HepG2 (cell line): ENCODE results near the gene MYOC. TPM values are rescaled to one million over a fixed set of nuclear protein-coding genes. Genes with fewer than 3 reads are reported as not detected.

ENCODE experiments used
- ATAC-seq: fragments of 200-7000 bp; cut with Tn5 transposase; 3 replicates; pipeline ENCODE4 v1.9.1; 2020; ENCODE audit warnings: mild to moderate bottlenecking, moderate library complexity
- BruUV-seq: library from RNA; stranded (reverse); fragments of 400-500 nt; replicated peaks from 2 replicates; lab custom pipeline; 2021; lab: Mats Ljungman, UMichigan
- CTCF ChIA-PET: fragments of 300-600 bp; formaldehyde crosslinking; extraction: SDS; loops from one replicate; lab custom pipeline; 2021; ENCODE audit warnings: low total read pairs, inconsistent platforms, low intra/inter-chr PET ratio; lab: Yijun Ruan, JAX
- POLR2A ChIA-PET: fragments of 350-600 bp; sonication (Branson Sonifier 250); formaldehyde crosslinking; loops from one replicate; lab custom pipeline; 2020; ENCODE audit warnings: antibody characterized with exemption, inconsistent platforms; lab: Yijun Ruan, JAX
- DNase-seq: peaks from one replicate; pipeline ENCODE4 v3.0.0-alpha.2; 2015; ENCODE audit warnings: low spot score
- FAIRE-seq: peaks from 3 replicates; lab custom pipeline; 2011; peaks lifted over from hg19 to GRCh38; lab: Jason Lieb, UNC
- H2AFZ ChIP-seq: one replicate; pipeline ENCODE4 v1.6.1; 2011; ENCODE audit warnings: low read length, inconsistent platforms
- H3K27ac ChIP-seq: fragments of 300-600 bp; 3 replicates; pipeline ENCODE4 v1.8.0; 2011; ENCODE audit warnings: mixed run types, mild to moderate bottlenecking, mixed read lengths, low read length, inconsistent platforms; ENCODE audit not compliant: insufficient read depth; ENCODE audit errors: extremely low read length
- H3K27me3 ChIP-seq, 2 experiments: fragments of 200-600 bp in 1 of 2; 2 replicates in 1 of 2; 3 replicates in 1 of 2; pipeline versions ENCODE4 v1.6.0 to v1.8.0; 2011; ENCODE audit warnings: low read length in 2 of 2, mild to moderate bottlenecking in 2 of 2, moderate library complexity in 2 of 2, inconsistent platforms in 1 of 2; ENCODE audit not compliant: insufficient read depth in 2 of 2, control insufficient read depth in 1 of 2
- H3K36me3 ChIP-seq, 2 experiments: fragments of 200-600 bp in 1 of 2; replicated peaks in 1 of 2; 2 replicates in 1 of 2; 3 replicates in 1 of 2; pipeline versions ENCODE4 v1.5.1 to v1.8.0; 2011; ENCODE audit warnings: low read length in 2 of 2, inconsistent platforms in 1 of 2; ENCODE audit not compliant: insufficient read depth in 2 of 2, control insufficient read depth in 1 of 2
- H3K4me1 ChIP-seq: 2 replicates; pipeline ENCODE4 v1.5.1; 2012; ENCODE audit warnings: low read length, inconsistent platforms; ENCODE audit not compliant: insufficient read depth
- H3K4me2 ChIP-seq: 2 replicates; pipeline ENCODE4 v1.6.0; 2011; ENCODE audit warnings: low read depth, low read length, inconsistent platforms
- H3K4me3 ChIP-seq, 3 experiments: fragments of 200-600 bp in 1 of 3; sonication (generic), shearing (Covaris generic) in 1 of 3; replicated peaks in 1 of 3; 2 replicates each; pipeline ENCODE4 v1.5.1; 2011 to 2016; ENCODE audit warnings: low read length in 3 of 3, inconsistent platforms in 2 of 3, low read depth in 2 of 3, mild to moderate bottlenecking in 2 of 3, control low read depth in 1 of 3, mixed read lengths in 1 of 3; ENCODE audit not compliant: insufficient read depth in 1 of 3
- H3K79me2 ChIP-seq: one replicate; pipeline ENCODE4 v1.6.1; 2011; ENCODE audit warnings: low read length, inconsistent platforms; ENCODE audit not compliant: insufficient read depth
- H3K9ac ChIP-seq: 2 replicates; pipeline ENCODE4 v1.6.0; 2011; ENCODE audit warnings: mild to moderate bottlenecking, low read depth, low read length, inconsistent platforms; ENCODE audit not compliant: insufficient read depth
- H3K9me3 ChIP-seq: 2 replicates; pipeline ENCODE4 v1.5.1; 2012; ENCODE audit warnings: mild to moderate bottlenecking, low read length
- H4K20me1 ChIP-seq: 2 replicates; pipeline ENCODE4 v1.6.0; 2011; ENCODE audit warnings: inconsistent platforms, mild to moderate bottlenecking, low read length, moderate library complexity; ENCODE audit not compliant: insufficient read depth
- ARNT2 ChIP-seq: sonication (generic); formaldehyde crosslinking; IDR thresholded peaks from 2 replicates; pipeline ENCODE4 v1.8.0; 2022; ENCODE audit warnings: mild to moderate bottlenecking, low read depth, missing genetic modification reagents, moderate library complexity
- KMT2A ChIP-seq: sonication (generic); formaldehyde crosslinking; IDR thresholded peaks from 2 replicates; pipeline ENCODE4 v1.4.0; 2020; ENCODE audit warnings: missing genetic modification reagents
- MAFF ChIP-seq: IDR thresholded peaks from 2 replicates; pipeline ENCODE4 v1.6.1; 2011; ENCODE audit warnings: low read depth, low read length, improper control_type of control experiment
- MAFK ChIP-seq, 2 experiments: IDR thresholded peaks in 1 of 2; conservative IDR thresholded peaks in 1 of 2; 2 replicates each; pipeline ENCODE4 v1.6.1; 2011; ENCODE audit warnings: improper control_type of control experiment in 2 of 2, low read length in 2 of 2
- TBX3 ChIP-seq: fragments of 450-650 bp; IDR thresholded peaks from 2 replicates; pipeline ENCODE4 v1.6.1; 2017; ENCODE audit warnings: antibody characterized with exemption, mild to moderate bottlenecking, inconsistent platforms, borderline replicate concordance
- ZNF225 ChIP-seq: sonication (generic); formaldehyde crosslinking; IDR thresholded peaks from 2 replicates; pipeline ENCODE4 v1.4.0; 2020; ENCODE audit warnings: mild to moderate bottlenecking, missing genetic modification reagents
- ZNF530 ChIP-seq: sonication (generic); formaldehyde crosslinking; IDR thresholded peaks from 2 replicates; pipeline ENCODE4 v1.5.0; 2020; ENCODE audit warnings: low read depth, mild to moderate bottlenecking, missing genetic modification reagents
- ZNF660 ChIP-seq: sonication (generic); formaldehyde crosslinking; IDR thresholded peaks from 2 replicates; pipeline ENCODE4 v1.5.1; 2020; ENCODE audit warnings: mild to moderate bottlenecking, low read depth, missing genetic modification reagents, borderline replicate concordance
- WGBS: methylation state at CpG from one replicate; pipeline ENCODE4 v1.1.6; 2017; ENCODE audit warnings: low lambda C conversion rate; 5-methylcytosine and 5-hydroxymethylcytosine counted together
- in situ Hi-C: cut with HindIII; loops from 2 replicates; pipeline ENCODE4 v1.10.0; 2017; ENCODE audit warnings: low pct_unique_long_range_greater_than_20kb; ENCODE audit not compliant: extremely low pct_ligation_motif_present
- intact Hi-C: fragments of 100-400 bp; cut with micrococcal nuclease; formaldehyde crosslinking; loops from one replicate; pipeline ENCODE4 v1.10.0; 2022; ENCODE audit not compliant: unreplicated experiment
- polyA plus RNA-seq, 8 experiments: library from polyadenylated mRNA; depleted of rRNA in 3 of 8; stranded (reverse) in 7 of 8; unstranded in 1 of 8; fragments of >200 nt; fragmentation: Illumina TruSeq in 4 of 8; extraction: Trizol in 4 of 8; gene quantifications; 2 replicates each; pipeline versions ENCODE4 v1.2.1 to v1.2.3, GENCODE V29; 2011 to 2016; ENCODE audit warnings: low read depth in 4 of 8, missing spikeins in 1 of 8, mixed read lengths in 1 of 8; ENCODE audit not compliant: insufficient read depth in 1 of 8
- total RNA-seq, 5 experiments: library from RNA; depleted of rRNA; stranded (reverse); fragments of >200 nt; fragmentation: Illumina TruSeq; extraction: Trizol; gene quantifications; 2 replicates each; pipeline ENCODE4 v1.2.3, GENCODE V29; 2016; ENCODE audit warnings: low read depth in 1 of 5
- TF ChIP-seq, protein P1 (sequence below): sonication (generic); formaldehyde crosslinking; IDR thresholded peaks from 2 replicates; pipeline ENCODE4 v1.4.0; 2020; ENCODE audit warnings: missing genetic modification reagents
- TF ChIP-seq, protein P2 (sequence below): sonication (generic); formaldehyde crosslinking; IDR thresholded peaks from 2 replicates; pipeline ENCODE4 v1.5.0; 2020; ENCODE audit warnings: mild to moderate bottlenecking, missing genetic modification reagents, borderline replicate concordance

Gene MYOC
- total and polyA plus RNA-seq, 2 of the 13 experiments (the other 11 are each of a cell fraction or from before 2014, with no cell fraction given): not detected

DNA sequence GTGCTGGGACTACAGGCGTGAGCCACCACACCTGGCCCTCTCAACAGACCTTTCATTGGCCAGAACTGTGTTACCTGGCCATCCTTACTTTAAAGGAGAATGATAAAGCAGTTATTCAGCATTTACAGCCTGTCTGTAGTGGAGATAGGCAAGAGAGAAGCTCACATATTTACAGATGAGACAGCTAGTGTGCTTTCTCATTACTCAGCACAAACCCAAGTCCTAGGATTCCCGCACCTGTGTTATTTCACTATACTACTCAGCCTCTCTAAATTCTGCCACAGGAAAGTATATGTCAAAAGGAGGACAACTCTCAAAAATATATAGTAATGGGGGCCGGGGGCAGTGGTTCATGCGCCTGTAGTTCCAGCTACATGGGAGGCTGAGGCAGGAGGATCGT, 15.9 kb upstream of the MYOC start:
- ChIA-PET POLR2A (no interaction called here), CTCF (no interaction called here)
- BruUV-seq: no TSS peak
- no peak overlapping the region for H3K4me3 ChIP-seq
- intact Hi-C loops: no loop called here
- TF ChIP-seq, protein P1, sequence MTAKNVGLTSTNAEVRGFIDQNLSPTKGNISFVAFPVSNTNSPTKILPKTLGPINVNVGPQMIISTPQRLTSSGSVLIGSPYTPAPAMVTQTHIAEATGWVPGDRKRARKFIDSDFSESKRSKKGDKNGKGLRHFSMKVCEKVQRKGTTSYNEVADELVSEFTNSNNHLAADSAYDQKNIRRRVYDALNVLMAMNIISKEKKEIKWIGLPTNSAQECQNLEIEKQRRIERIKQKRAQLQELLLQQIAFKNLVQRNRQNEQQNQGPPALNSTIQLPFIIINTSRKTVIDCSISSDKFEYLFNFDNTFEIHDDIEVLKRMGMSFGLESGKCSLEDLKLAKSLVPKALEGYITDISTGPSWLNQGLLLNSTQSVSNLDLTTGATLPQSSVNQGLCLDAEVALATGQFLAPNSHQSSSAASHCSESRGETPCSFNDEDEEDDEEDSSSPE (CRISPR knock-in tag): no peak
- TF ChIP-seq ZNF660 (CRISPR knock-in tag) (no peak), ZNF530 (CRISPR knock-in tag) (no peak), MAFF (peak; percentile 57), ZNF225 (CRISPR knock-in tag) (no peak), ARNT2 (CRISPR knock-in tag) (no peak), TBX3 (no peak), MAFK (conservative IDR thresholded peaks at IDR 0.05 in 1 of 2, IDR thresholded peaks at IDR 0.05 in 1 of 2; ENCODE audit: low read length in 2 of 2) (peak; percentile 60 to 73), KMT2A (CRISPR knock-in tag) (no peak)
- TF ChIP-seq, protein P2, sequence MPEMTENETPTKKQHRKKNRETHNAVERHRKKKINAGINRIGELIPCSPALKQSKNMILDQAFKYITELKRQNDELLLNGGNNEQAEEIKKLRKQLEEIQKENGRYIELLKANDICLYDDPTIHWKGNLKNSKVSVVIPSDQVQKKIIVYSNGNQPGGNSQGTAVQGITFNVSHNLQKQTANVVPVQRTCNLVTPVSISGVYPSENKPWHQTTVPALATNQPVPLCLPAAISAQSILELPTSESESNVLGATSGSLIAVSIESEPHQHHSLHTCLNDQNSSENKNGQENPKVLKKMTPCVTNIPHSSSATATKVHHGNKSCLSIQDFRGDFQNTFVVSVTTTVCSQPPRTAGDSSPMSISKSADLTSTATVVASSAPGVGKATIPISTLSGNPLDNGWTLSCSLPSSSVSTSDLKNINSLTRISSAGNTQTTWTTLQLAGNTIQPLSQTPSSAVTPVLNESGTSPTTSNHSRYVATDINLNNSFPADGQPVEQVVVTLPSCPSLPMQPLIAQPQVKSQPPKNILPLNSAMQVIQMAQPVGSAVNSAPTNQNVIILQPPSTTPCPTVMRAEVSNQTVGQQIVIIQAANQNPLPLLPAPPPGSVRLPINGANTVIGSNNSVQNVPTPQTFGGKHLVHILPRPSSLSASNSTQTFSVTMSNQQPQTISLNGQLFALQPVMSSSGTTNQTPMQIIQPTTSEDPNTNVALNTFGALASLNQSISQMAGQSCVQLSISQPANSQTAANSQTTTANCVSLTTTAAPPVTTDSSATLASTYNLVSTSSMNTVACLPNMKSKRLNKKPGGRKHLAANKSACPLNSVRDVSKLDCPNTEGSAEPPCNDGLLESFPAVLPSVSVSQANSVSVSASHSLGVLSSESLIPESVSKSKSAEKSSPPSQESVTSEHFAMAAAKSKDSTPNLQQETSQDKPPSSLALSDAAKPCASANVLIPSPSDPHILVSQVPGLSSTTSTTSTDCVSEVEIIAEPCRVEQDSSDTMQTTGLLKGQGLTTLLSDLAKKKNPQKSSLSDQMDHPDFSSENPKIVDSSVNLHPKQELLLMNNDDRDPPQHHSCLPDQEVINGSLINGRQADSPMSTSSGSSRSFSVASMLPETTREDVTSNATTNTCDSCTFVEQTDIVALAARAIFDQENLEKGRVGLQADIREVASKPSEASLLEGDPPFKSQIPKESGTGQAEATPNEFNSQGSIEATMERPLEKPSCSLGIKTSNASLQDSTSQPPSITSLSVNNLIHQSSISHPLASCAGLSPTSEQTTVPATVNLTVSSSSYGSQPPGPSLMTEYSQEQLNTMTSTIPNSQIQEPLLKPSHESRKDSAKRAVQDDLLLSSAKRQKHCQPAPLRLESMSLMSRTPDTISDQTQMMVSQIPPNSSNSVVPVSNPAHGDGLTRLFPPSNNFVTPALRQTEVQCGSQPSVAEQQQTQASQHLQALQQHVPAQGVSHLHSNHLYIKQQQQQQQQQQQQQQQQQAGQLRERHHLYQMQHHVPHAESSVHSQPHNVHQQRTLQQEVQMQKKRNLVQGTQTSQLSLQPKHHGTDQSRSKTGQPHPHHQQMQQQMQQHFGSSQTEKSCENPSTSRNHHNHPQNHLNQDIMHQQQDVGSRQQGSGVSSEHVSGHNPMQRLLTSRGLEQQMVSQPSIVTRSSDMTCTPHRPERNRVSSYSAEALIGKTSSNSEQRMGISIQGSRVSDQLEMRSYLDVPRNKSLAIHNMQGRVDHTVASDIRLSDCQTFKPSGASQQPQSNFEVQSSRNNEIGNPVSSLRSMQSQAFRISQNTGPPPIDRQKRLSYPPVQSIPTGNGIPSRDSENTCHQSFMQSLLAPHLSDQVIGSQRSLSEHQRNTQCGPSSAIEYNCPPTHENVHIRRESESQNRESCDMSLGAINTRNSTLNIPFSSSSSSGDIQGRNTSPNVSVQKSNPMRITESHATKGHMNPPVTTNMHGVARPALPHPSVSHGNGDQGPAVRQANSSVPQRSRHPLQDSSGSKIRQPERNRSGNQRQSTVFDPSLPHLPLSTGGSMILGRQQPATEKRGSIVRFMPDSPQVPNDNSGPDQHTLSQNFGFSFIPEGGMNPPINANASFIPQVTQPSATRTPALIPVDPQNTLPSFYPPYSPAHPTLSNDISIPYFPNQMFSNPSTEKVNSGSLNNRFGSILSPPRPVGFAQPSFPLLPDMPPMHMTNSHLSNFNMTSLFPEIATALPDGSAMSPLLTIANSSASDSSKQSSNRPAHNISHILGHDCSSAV: no peak
- no peak overlapping the region for H3K4me2 ChIP-seq
- no peaks in the 10 kb centered on the region for H3K9me3 ChIP-seq
- no peaks in the 10 kb centered on the region for H3K36me3 ChIP-seq
- FAIRE-seq (no peak), ATAC-seq (no peak), DNase-seq (no peak)
- peaks cover 0 to 3% of the 10 kb centered on the region in 2 experiments; a peak in 2 of 5 replicates for H3K27me3 ChIP-seq
- no peak overlapping the region for H3K27ac ChIP-seq
- WGBS: 22% methylated on average over 5 of the region's 5 CpGs
- in situ Hi-C loops: no loop called here
- no peak overlapping the region for H3K9ac ChIP-seq
- no peaks in the 10 kb centered on the region for H3K4me1 ChIP-seq
- no peaks in the 10 kb centered on the region for H3K79me2 ChIP-seq
- H2AFZ ChIP-seq: no peak overlapping the region
- no peaks in the 10 kb centered on the region for H4K20me1 ChIP-seq
